AG20443 (cell line): ENCODE data around the gene ADD3.
"Not testable (repeated sequence)": the region's sequence is repeated elsewhere in the genome, so short reads cannot be mapped to it uniquely, and the experiment has no call there.

ENCODE experiments used
- DNase-seq: peaks from one replicate; pipeline ENCODE4 v3.0.0; 2012; ENCODE audit warnings: low spot score, mixed read lengths

Gene ADD3

DNA sequence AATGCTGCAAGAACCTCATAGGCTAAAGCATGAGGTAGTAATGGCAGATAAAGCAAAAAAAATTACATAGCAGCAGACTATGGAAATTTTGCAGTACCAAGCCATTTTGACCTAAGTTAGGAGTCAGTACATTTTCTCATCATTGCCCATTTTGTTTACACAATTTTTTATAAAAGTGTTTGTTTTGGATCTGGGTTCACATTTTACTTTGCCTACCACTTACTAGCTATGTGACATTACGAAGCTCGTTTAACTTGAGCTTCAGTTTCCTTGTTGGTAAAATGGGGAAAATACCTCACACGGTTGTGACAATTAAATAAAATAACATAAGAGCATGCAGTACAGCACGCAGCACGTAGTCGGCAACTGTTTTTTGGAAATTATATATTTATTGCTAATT, 99.6 kb downstream of the ADD3 start:
- DNase-seq: no peak

DNA sequence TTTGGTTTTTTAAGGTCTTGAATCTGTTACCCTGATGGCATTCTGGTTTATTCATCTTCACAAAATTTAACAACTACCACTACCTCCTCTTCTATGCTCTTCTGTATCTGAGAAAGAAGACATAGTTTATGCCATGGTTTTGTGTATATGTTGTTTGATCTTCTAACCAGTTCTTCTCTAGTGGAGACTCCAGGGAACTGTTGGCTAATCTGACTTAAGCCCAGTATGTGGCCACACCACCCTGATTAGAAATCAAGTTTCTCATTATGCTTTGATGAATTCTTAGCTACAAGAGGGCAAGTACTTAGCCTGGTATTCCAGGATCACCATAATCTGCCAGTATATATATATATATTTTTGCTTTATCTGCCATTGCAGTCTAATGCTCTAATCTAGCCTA, 100.1 kb downstream of the ADD3 start:
- DNase-seq: no peak

DNA sequence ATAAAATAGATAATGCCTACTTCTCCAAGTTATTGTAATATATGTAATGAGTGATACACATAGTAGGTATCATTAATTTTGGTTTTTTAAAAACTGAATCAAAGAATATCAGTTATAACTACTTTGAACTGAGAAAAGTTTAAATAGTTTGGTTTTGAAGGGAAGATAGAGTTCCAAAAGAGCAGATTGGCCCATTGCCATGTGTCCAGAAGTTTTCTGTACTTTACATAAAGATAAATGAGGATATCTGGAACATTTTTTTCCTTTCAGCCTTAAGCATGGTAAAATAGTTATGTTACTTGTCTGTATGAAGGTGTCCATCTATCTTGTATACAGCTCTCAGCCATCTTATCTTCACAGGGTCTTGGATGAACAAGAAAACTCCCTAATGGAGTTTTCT, 101.7 kb downstream of the ADD3 start:
- DNase-seq: no peak

DNA sequence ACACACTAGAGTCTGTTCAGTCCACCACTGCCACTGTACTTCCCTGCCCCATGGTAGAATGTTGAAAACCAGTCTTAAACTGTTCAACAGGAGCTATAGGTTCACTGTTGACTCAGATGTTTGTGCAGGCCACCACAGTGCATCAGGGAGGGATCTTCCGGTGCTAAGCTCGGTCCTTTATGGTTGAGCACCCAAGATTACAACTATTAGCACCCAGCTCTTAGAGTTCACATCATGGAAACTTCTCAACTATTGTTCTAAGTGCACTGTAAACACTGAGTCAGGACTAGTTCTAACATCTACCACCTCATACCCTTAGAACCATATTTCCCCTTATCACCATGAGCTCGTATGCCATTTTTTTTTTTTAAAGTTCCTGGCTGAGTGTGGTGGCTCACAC, 102.6 kb downstream of the ADD3 start:
- no peak for DNase-seq

DNA sequence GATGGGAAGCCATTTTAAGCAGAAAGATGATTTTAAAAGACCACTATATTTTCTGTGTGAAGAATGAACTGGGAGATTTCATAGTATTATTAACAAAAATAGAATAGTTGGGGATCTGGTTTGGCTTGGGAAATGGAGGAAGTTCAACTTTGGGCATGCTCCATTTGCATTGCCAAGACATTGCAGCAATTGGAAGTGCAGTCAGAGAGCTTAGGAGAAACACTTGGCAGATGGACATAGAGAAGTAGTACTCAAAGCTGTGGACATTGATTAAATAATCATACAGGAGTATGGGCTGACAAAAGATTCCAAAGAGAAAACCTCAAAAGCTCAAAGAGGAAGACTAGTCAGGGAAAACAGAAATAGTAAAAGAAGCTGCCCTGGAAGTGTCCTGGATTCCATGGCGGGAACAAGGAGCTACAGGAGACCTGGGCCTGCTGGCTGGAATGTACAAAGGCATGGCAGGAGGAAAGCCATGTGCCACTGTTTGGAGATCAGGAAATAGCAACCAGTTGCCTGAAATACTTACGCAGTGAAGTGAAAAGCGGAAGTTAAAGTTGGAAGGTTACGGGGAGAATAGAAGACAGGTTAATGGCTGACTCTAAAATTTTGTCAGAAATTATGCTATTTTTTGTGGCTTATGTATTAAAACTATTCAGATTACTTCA, 106.0 kb downstream of the ADD3 start:
- DNase-seq: no peak

DNA sequence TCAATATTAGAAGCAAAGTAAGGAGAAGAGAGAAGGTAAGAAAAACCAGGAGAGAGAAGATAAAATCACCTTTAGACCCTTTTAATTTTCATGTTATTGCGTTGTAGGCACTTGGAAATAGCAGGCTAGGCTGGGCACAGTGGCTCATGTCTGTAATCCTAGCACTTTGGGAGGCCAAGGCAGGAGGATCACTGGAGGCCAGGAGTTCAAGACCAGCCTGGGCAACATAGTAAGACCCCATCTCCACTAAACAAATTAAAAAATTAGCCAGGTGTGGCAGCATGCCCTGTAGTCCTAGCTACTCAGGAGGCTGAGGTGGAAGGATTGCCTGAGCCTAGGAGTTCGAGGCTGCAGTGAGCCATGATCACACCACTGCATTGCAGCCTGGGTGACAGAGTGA, 106.9 kb downstream of the ADD3 start:
- DNase-seq: not testable (repeated sequence)

DNA sequence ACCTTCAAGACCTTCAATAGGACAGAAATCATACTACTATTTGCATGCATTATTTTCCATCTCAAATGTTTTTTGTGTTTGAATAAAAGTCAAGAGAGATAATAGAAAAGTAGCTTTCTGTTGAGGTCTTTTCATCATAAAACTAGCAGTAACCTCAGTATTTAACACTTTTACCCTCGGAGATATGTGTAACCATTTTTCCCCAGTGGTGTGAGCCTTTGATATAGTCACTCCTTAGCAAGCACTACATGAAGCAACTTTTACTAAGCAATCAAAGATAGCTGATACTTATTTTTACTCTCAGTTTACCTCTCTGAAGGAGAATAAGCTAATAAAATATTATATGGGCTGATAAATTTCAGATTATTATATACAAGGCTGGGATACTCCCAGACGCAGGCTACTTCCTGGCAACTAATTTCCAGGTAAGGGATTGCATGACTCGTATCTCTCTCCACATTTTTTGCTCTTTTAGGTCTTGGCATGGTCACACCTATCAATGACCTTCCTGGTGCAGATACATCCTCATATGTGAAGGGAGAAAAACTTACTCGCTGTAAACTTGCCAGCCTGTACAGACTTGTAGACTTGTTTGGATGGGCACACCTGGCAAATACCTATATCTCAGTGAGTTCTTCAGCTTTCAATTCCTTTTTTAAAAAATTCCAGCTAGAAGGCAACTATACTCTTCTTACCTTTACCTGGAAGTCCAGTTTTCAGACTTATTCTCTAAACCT, 108.2 kb downstream of the ADD3 start:
- DNase-seq: no peak

DNA sequence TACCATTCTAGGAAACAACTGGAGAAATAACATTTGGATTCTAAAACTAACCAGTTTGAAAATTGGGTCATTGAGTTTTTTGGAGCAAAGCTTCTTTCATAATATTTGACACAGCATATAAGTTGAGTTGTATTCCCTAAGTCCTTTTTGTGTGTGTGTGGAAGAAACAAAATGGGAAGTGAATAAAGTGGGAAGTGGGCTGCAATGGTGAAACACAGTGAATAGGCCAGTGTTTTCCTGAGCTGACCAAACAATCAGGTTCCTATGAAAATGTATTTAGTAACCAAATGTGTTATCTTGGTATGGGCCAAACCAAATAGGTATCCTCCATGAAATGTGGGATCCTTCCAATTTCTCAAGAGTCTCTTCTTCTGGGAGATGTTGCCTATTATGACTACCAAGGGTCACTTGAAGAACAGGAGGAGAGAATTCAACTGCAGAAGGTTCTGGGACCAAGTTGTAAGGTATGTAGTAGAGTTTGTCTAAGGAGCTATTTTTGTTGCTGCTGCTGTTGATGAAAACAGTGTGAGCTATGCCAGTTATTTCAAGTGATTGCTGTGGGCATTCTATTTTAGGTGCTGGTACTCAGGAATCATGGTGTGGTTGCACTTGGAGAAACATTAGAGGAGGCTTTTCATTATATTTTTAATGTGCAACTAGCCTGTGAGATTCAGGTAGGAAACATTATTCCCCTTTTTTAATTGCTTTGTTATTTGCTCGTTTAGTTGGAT, 111.3 kb downstream of the ADD3 start:
- DNase-seq: no peak

DNA sequence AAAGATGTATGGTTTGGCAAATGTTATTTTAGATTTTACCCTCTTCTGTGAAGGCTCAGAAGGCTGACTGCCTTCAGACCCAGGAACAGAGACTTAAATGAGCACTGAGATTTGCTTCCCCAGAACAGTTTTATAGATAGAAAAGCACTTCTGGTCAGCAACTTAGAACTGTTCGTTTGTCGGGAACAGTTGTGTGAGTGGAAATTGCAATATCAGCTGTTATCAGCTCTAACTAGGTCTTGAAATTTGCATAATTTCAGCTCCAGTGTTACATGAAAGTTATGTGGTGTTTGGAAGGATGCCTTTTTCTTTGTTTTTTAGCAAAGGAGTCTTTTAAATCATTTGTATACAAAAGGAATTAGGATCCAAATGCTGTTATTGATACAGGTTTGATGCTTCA, 115.8 kb downstream of the ADD3 start:
- no peak for DNase-seq

DNA sequence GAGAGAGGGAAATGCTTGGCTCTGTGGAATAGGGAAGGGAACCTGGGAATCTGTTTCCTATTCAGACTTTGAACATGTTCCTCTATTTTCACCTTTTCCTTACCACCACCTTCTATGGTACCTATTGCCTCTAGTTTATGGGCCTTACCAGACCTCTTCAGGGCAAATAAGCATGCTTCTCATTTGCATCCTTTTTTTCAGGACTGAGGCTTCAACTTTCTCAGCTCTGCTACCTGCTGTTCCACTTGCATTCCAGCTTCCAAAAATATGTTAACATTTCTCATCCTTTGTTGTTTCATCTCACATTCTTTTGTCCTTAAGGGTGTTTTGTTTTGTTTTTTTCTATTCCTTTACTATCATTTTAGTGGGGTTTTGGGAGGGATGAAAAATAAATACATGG, 121.7 kb downstream of the ADD3 start:
- no peak for DNase-seq

DNA sequence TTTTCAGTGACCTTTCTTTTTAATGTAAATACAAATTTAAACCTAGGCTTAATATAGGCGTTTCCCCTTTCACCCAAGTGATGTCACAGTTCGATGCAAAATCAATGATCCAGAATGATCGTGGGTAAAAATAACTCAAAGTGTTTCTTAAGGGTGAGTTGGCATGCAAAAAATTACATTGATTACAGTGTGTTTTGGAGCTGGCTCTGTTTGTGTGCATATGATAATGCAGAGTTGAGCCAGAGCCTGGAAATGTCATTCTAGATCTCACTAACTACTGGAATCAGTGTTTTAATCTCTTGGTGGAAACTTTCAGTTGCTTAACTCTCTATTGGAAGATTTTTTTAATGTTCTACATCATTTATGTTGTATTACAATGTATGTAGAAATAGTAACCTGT, 127.1 kb downstream of the ADD3 start:
- DNase-seq: no peak

DNA sequence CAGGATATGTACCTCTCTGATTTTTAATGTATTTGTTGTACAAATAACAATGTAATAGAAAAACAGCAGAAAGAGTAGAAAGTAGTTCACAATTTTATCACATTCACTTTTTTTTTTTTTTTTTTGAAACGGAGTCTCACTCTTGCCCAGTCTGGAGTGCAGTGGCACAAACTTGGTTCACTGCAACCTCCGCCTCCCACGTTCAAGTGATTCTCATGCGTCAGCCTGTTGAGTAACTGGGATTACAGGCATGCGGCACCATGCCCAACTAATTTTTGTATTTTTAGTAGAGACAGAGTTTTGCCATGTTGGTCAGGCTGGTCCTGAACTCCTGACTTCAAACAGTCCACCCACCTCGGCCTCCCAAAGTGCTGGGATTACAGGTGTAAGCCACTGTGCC, 128.1 kb downstream of the ADD3 start:
- DNase-seq: not testable (repeated sequence)

DNA sequence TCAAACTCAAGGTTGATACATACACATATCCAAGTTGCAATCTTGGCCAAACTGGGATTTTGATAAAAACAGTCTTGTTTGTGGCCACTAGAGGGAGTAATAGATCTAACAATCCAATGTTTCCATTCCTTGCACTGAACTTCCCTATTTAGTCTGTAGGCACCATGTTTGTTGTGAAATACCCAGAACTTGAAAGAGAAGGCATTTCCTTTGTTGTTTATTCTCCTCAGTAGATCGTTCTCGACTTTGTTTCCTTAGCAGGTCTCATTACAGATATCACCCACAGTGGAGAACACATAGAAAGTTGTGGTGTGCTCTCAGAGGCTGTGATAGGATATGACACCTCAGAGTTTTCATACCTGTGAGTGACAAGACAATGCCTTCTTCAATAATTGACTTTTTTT, 129.4 kb downstream of the ADD3 start:
- DNase-seq: peak; percentile 67

DNA sequence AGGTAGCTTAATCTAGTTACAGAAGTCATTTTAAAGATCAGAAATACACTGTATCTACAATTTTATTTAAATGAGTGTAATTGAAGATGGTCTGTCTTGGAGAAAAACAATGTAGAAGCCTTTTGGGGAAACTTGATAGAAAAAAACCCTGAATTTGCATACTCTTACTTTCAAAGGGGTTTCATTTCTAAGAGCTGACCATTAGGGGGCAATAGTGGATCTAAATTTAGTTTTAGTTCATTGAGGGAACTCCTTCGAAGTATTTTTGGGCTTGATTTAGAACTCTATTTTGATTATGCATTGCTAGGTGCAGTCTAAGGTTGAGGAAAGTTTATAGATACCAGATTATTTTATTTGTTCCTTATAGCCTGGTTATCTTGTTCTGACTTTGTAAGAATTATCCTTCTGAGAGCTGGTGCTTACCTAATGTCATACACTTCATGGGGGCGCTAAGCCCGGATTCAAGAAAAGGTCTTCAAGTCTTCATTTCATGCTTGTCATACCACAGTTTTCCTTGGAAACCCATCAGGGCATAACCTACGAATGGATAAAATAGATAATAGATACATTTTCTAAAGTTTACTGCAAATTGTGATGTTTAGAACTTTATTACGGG, 130.5 kb downstream of the ADD3 start:
- DNase-seq: peak; percentile 43

DNA sequence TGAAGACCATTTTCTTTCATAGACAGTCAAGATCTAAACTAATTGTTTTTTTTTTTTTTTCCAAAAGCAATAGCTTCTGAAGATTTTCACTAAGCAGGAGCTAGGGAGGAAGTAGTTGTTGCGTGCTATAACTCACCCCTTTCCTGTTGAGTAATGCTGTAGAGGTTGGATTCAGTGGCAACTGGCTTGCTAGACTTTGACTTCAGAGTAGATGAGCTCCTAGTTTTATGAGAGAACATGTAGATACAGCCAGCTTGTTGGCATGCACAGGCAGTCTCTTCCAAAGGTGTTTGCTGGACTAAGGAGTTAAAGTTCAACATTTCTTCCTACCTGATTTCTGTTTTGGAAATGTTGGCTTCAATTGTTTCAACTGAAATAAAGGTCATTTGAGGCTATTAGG, 133.4 kb downstream of the ADD3 start:
- DNase-seq: no peak

DNA sequence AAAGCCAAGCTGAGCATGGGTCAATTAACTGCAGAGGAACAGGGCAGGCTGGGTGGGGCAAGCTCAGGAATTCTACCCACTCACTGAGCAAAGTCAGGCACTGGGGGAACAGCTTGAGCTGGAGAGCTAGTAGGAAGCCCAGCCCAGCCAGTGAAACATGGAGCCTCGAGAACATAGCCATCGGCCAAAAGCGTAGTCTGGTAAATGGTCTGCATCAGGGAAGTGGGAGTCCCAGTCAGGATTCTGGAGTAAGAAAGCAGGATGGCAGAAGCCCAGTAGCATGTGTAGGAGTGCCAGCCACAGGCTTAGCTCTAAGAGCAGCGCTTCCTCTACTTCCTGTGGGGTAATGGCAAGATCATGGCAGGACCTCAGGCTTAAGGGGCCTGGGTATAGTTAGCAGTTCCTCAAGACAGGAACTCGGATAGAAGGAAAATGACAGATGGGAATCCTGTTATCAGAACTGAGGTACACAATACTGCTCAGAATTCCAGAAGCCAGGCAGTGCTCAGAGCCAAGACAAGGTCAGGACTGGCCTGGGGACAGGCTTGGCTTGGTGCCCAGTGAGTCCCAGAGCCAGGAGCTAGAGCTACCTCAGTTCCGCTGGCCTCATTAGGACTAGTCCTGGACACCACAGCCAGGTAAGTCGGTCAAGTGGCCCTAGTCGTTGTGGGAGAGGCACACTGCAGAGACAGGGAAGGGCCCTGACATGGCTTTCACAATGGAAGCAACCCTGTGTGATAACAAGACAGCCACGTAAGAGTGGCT, 134.3 kb downstream of the ADD3 start:
- DNase-seq: no peak

DNA sequence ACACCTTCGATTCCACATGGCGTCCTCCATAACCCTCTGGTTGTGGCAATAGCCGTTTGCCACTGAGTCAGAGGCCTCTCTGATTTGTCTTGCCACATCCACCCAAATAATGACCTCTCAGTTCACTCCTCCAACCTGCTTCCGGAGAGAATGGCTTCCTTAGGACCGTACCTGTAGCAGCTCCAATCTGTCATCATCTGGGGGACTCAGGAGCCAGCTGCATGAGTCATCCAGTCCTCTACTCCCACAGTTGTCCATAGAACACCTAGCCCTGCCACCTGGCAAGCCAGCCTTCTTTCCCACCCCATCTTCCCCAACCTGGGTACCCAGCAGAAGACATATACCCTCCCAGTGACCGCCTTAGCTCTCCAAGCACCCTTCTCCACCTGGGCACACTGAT, 135.2 kb downstream of the ADD3 start:
- no peak for DNase-seq

DNA sequence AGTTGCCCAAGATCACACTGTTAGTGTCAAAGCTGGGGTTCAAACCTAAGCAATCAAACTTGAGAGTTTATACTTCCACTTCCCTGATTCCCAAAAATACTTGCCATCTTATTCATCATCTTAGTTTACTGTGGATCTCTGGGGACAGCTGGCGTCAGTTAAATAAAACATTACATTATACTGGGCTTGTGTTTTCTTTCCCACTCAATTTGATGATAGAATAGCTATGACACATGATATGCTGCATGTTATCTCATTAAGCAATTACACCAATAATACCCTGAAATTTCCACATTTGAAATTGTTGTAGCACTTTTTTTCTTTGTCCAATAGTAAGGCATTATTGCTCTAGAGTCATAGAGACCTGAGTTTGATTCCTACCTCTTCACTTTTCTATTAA, 136.7 kb downstream of the ADD3 start:
- no peak for DNase-seq

DNA sequence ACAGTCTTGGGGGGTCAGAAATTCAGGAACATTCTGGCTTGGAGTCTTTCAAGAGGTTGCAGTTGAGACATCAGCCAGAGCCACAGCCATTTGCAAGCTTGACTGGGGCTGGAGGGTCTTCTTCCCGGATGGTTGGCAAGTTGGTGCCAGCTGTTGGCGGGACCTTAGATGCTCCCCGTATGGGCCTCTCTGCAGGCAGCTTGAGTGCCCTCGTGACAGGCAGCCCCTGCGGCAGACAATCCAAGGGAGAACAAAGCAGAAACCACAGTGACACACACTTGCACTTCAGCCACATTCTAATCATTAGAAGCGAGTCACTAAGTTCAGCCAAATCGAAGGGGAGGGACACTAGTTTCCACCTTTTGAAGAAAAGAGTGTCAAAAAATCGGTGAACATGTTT, 140.2 kb downstream of the ADD3 start:
- no peak for DNase-seq

DNA sequence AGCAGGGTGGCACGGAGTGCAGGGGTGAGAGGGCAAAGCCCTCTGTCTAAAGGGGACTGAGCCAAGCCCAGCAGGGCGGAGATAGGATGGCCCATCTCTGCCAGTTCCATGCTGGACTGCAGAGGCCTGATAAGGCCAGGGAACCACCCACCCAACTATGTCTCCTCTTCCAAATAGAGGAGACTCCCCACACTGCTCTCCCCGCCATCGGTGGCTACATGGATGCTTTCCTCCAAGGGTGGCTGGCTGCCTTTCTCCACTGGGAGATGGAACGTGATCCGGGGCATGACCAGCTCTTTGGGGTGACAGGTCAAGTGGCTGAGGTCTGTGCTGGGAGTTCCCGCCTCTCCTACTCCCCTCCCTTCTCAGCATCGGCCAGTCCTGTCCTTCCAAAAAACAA, 141.5 kb downstream of the ADD3 start:
- DNase-seq: no peak

DNA sequence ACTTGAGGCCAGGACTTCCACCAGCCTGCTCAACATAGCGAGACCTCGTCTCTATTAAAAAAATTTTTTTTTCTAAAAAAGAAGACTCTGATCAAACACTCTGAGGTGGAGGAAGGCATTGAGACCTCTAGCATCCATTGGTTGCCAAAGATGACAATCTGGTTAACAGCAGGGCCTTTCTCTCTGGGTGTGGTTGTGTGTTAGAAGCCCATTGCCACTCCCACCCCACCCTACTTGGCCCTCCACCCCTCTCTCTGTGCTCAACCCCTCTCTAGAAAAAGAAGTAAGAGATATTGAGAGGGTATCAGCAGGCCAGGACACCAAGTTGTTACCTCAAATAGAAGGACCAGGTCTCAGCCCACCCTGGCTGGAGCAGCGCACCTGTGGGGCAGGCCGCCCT, 142.3 kb downstream of the ADD3 start:
- no peak for DNase-seq

DNA sequence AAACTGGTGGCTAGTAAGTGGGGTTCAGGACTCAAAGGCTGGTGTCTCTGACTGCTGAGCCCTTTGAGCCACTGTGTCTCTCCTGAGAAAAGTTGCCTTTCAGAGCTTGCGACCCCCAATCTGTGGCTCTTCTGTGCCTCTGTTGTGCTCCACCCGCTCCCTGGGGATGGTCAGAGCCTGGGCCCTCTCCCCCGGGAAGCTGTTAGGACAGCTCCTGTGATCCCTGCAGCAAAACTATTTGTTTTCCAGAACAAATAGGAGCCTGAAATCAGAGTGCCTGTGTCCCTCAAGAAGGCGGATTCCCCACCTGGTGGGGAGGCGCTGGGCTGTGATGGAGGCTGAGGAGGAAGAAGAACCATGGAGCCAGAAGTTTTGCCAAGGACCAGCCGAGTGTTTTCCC, 143.2 kb downstream of the ADD3 start:
- DNase-seq: no peak
